Measurements from ENCODE around the gene TMEM229A.

DNA sequence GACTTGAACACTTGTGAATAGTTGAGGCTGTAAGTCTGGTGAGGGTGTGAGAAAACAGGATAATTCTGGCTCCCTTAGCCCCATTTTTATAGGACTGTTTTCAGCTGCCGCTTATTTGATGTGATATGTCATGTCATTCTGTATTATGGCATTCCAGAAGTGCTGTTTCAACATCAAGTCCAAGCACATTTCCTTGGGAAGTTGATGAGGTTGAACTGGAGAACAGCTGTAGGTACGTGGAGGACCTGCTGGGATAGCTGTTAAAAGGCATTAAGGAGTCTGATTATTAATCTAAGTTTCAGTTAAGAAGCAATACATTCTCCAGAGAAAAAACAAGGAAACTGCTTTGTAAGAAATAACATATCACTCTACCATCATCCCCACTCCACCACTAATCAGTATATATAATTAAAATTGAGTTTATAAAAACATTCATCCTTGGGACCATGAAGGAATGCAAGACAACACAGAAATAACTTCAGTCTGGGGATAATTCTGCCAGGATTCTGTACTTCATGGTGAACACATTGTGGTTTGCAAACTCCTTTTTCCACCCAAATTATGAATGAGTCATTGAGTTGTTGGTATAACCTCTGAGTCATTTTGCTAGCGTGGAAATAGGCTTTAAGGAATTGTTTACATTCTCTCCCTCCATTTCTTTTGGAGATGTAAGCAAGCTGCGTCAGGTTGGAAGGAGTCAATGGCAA, 39.9 kb upstream of the TMEM229A start:
- no peak for TF ChIP-seq POLR2A (IDR thresholded peaks at IDR 0.05; ENCODE audit: low read depth, low read length)
- TF ChIP-seq POLR2AphosphoS5 (IDR thresholded peaks at IDR 0.05; ENCODE audit: insufficient read depth, low read depth, low read length), result peak; percentile 47
- TF ChIP-seq, protein P1, sequence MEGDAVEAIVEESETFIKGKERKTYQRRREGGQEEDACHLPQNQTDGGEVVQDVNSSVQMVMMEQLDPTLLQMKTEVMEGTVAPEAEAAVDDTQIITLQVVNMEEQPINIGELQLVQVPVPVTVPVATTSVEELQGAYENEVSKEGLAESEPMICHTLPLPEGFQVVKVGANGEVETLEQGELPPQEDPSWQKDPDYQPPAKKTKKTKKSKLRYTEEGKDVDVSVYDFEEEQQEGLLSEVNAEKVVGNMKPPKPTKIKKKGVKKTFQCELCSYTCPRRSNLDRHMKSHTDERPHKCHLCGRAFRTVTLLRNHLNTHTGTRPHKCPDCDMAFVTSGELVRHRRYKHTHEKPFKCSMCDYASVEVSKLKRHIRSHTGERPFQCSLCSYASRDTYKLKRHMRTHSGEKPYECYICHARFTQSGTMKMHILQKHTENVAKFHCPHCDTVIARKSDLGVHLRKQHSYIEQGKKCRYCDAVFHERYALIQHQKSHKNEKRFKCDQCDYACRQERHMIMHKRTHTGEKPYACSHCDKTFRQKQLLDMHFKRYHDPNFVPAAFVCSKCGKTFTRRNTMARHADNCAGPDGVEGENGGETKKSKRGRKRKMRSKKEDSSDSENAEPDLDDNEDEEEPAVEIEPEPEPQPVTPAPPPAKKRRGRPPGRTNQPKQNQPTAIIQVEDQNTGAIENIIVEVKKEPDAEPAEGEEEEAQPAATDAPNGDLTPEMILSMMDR (IDR thresholded peaks at IDR 0.05; ENCODE audit: extremely low read depth in 1 of 2, insufficient read depth in 1 of 2, low read depth in 1 of 2, low read length in 2 of 2), result no peak
- TF ChIP-seq EZH2 (IDR thresholded peaks at IDR 0.05; ENCODE audit: borderline replicate concordance, low read depth, low read length, severe bottlenecking), result no peak
- TF ChIP-seq MYC (IDR thresholded peaks at IDR 0.05; ENCODE audit: low read depth, low read length), result no peak
- TF ChIP-seq, protein P2, sequence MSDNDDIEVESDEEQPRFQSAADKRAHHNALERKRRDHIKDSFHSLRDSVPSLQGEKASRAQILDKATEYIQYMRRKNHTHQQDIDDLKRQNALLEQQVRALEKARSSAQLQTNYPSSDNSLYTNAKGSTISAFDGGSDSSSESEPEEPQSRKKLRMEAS (IDR thresholded peaks at IDR 0.05; ENCODE audit: insufficient read depth, insufficient read length), result no peak
- peak; percentile 96 for TF ChIP-seq FOS (IDR thresholded peaks at IDR 0.05; ENCODE audit: borderline replicate concordance, insufficient read depth, low read length)
- TF ChIP-seq JUN (IDR thresholded peaks at IDR 0.05; ENCODE audit: borderline replicate concordance, insufficient read depth, insufficient read length, low read depth), result peak; percentile 94
